Transverse colon (tissue), 4 donors: ENCODE results near the gene TIPARP. TPM values are rescaled to one million over a fixed set of nuclear protein-coding genes. Genes with fewer than 3 reads are reported as not detected.

ENCODE experiments used
- DNase-seq: peaks from one replicate; pipeline ENCODE4 v3.0.0-alpha.2; 2019
- H3K27ac ChIP-seq, 4 donors: fragments of 200-600 bp; sonication (generic); 2 replicates each; pipeline ENCODE4 v1.5.1; 2016 to 2018; ENCODE audit warnings: inconsistent platforms in 4 of 4
- H3K27me3 ChIP-seq: fragments of 200-600 bp; sonication (generic); 2 replicates; pipeline ENCODE4 v1.5.1; 2017; ENCODE audit warnings: inconsistent platforms
- H3K36me3 ChIP-seq, 4 donors: fragments of 200-600 bp; sonication (generic); 2 replicates each; pipeline ENCODE4 v1.5.1; 2017 to 2019; ENCODE audit warnings: inconsistent platforms in 4 of 4
- H3K4me1 ChIP-seq, 4 donors: fragments of 200-600 bp; sonication (generic); 2 replicates each; pipeline ENCODE4 v1.5.1; 2017 to 2020; ENCODE audit warnings: inconsistent platforms in 4 of 4
- H3K4me3 ChIP-seq, 4 donors: fragments of 200-600 bp; sonication (generic); 1 replicate in 1 of 4; 2 replicates in 3 of 4; pipeline versions ENCODE4 v1.5.1 to v1.6.1; 2017 to 2019; ENCODE audit warnings: inconsistent platforms in 4 of 4
- H3K9me3 ChIP-seq, 2 donors: fragments of 200-600 bp; sonication (generic); 2 replicates each; pipeline ENCODE4 v1.5.1; 2017 to 2019; ENCODE audit warnings: inconsistent platforms in 2 of 2
- CTCF ChIP-seq, 5 experiments: fragments of 200-600 bp in 3 of 5; fragments of 450-650 bp in 2 of 5; sonication (generic) in 3 of 5; IDR thresholded peaks; 1 replicate in 2 of 5; 2 replicates in 3 of 5; pipeline ENCODE4 v1.5.1; 2016 to 2017; ENCODE audit warnings: antibody characterized with exemption in 5 of 5, inconsistent platforms in 3 of 5, mild to moderate bottlenecking in 2 of 5, moderate library complexity in 1 of 5
- EP300 ChIP-seq: sonication (generic); formaldehyde crosslinking; IDR thresholded peaks from one replicate; pipeline ENCODE4 v1.6.1; 2017; ENCODE audit warnings: antibody characterized with exemption, low read depth
- POLR2A ChIP-seq: fragments of 450-650 bp; IDR thresholded peaks from one replicate; pipeline ENCODE4 v1.6.1; 2016; ENCODE audit warnings: antibody characterized with exemption, mild to moderate bottlenecking, moderate library complexity
- POLR2AphosphoS5 ChIP-seq, 3 donors: sonication (generic); formaldehyde crosslinking; IDR thresholded peaks; one replicate each; pipeline ENCODE4 v1.6.1; 2016; ENCODE audit warnings: antibody characterized with exemption in 3 of 3
- WGBS, 2 donors: methylation state at CpG; one replicate each; pipeline ENCODE4 v1.1.5; 2018; ENCODE audit warnings: low coverage in 1 of 2; 5-methylcytosine and 5-hydroxymethylcytosine counted together
- in situ Hi-C, 4 donors: fragments of 200-750 bp; cut with MboI; loops; one replicate each; pipeline versions ENCODE4 v1.15.0 to v1.15.1; 2017; ENCODE audit warnings: low sequenced_read_pairs in 3 of 4, low pct_ligation_motif_present in 1 of 4, low pct_unique_long_range_greater_than_20kb in 1 of 4
- intact Hi-C: fragments of 100-400 bp; cut with DNase I; formaldehyde crosslinking; loops from one replicate; pipeline ENCODE4 v1.15.1; 2023; ENCODE audit warnings: low total_unique reads
- total RNA-seq, 4 donors: library from RNA; depleted of rRNA; stranded (reverse); fragments of >200 nt; gene quantifications; one replicate each; pipeline ENCODE4 v1.1.0, GENCODE V29; 2016

Gene TIPARP
- total RNA-seq, 4 donors from 2014 or later = 11.9 to 47.1 (median 34.3) TPM

GRCh38 chr3:156750191-156750873 is 75.9 kb downstream of the TIPARP start:
- no peaks in the 10 kb centered on the region for H3K27me3 ChIP-seq
- in situ Hi-C loops = no loop called here
- no peak overlapping the region for H3K4me3 ChIP-seq
- H3K27ac ChIP-seq = no peak overlapping the region
- no peak for TF ChIP-seq POLR2A
- no peak for TF ChIP-seq CTCF (IDR thresholded peaks at IDR 0.05)
- TF ChIP-seq POLR2AphosphoS5 (IDR thresholded peaks at IDR 0.05) = no peak
- TF ChIP-seq EP300 = no peak
- no peaks in the 10 kb centered on the region for H3K36me3 ChIP-seq
- intact Hi-C loops = no loop called here
- no peaks in the 10 kb centered on the region for H3K4me1 ChIP-seq
- DNase-seq = no peak
- H3K9me3 ChIP-seq = no peaks in the 10 kb centered on the region
- WGBS, 2 donors = 59% methylated on average over 3 of the region's 3 CpGs; no CpG with 5 or more reads in 1 of the 2 donors

DNA sequence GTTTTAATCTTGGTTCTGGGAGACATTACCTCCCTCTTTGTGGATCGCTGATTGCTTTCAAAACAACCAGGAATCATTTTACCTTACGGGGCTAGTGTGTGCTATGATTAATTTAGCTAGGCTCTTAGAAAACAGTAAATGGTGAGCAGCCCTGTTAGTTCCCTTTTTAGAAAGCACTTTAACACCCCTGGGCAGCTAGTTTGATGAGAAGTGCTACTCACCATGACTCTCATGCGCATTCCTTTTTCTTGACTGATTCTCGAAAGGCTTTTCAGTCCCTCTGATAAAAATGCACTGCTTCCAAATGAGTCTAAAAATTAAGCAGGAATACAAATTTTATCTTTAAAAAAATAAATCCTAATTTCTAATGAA is 76.5 kb downstream of the TIPARP start:
- intact Hi-C loops = no loop called here
- no peaks in the 10 kb centered on the region for H3K27me3 ChIP-seq
- no peaks in the 10 kb centered on the region for H3K36me3 ChIP-seq
- in situ Hi-C loops = no loop called here
- H3K27ac ChIP-seq = no peak overlapping the region
- H3K9me3 ChIP-seq = no peaks in the 10 kb centered on the region
- no peaks in the 10 kb centered on the region for H3K4me1 ChIP-seq
- DNase-seq = no peak
- H3K4me3 ChIP-seq = no peak overlapping the region
- WGBS, 2 donors = 84 to 86% methylated on average over 4 of the region's 4 CpGs
- TF ChIP-seq POLR2A = no peak
- no peak for TF ChIP-seq EP300
- TF ChIP-seq POLR2AphosphoS5 (IDR thresholded peaks at IDR 0.05) = no peak
- no peak for TF ChIP-seq CTCF (IDR thresholded peaks at IDR 0.05)

- H3K36me3 ChIP-seq = no peaks in the 10 kb centered on the region
- H3K27ac ChIP-seq = no peak overlapping the region
- H3K9me3 ChIP-seq = no peaks in the 10 kb centered on the region
- peak; percentile 8 for DNase-seq
- TF ChIP-seq CTCF (IDR thresholded peaks at IDR 0.05) = no peak
- no peaks in the 10 kb centered on the region for H3K4me1 ChIP-seq
- WGBS, 2 donors = 65 to 78% methylated on average over 10 to 15 of the region's 15 CpGs
- intact Hi-C loops = no loop called here
- no peaks in the 10 kb centered on the region for H3K27me3 ChIP-seq
- in situ Hi-C loops = no loop called here
- H3K4me3 ChIP-seq = no peak overlapping the region
Measured at GRCh38 chr3:156751461-156752025, 77.2 kb downstream of the TIPARP start.

Other genes starting within 250 kb of the TIPARP start
- gene SSR3, start 119.5 kb upstream of the TIPARP start, total RNA-seq = 10 to 100 TPM; 21.7 to 68.8 (median 50.1) TPM
- gene LEKR1, start 151.8 kb downstream of the TIPARP start, total RNA-seq = 1 to 10 TPM in 1 of 4 donors, under 1 TPM in 2, not detected in 1; 0.40 to 3.3 (median 0.96) TPM